GM18951 (cell line): ENCODE data around the gene TM2D3.

Experiments used
- POLR2A ChIP-seq: IDR thresholded peaks from 4 replicates; pipeline ENCODE4 v1.6.1; 2011; ENCODE audit warnings: mild to moderate bottlenecking; ENCODE audit not compliant: insufficient read length, insufficient read depth; ENCODE audit errors: extremely low read depth
- in situ Hi-C: fragments of 300-500 bp; cut with MboI; formaldehyde crosslinking; loops from one replicate; pipeline ENCODE4 v1.12.0; 2022; ENCODE audit warnings: low sequenced_read_pairs, mixed read lengths, inconsistent platforms; ENCODE audit not compliant: unreplicated experiment

TM2D3 gene

DNA sequence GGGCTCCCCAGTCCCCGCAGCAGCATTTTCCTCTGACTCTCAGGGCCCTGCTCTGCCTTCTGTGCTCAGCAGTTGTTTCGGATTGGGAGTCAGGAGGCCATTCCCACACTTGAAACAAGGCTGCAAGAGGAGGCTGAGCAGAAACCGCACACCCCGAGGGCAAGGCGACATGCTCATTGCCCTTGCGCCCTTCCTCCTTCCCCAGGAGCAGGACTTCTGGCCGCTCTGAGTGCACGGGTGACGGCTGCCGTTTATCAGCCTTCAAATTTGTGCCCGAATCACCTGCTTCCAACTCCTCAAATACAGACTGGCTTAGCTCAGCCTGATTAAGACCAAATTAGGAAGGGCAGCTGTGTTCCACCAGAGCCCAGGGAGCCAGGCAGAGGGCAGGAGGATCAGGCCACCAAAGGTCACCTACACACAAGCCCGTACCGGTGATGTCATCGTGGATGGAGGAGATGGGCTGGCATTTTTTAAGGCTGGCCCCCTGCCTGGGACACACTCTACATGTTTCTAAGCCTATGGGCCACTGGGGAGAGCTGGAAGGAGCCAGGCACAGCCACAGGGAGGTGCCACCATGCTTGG lies 38.1 kb downstream of the TM2D3 start:
- in situ Hi-C loops, result no loop called here
- no peak for TF ChIP-seq POLR2A

DNA sequence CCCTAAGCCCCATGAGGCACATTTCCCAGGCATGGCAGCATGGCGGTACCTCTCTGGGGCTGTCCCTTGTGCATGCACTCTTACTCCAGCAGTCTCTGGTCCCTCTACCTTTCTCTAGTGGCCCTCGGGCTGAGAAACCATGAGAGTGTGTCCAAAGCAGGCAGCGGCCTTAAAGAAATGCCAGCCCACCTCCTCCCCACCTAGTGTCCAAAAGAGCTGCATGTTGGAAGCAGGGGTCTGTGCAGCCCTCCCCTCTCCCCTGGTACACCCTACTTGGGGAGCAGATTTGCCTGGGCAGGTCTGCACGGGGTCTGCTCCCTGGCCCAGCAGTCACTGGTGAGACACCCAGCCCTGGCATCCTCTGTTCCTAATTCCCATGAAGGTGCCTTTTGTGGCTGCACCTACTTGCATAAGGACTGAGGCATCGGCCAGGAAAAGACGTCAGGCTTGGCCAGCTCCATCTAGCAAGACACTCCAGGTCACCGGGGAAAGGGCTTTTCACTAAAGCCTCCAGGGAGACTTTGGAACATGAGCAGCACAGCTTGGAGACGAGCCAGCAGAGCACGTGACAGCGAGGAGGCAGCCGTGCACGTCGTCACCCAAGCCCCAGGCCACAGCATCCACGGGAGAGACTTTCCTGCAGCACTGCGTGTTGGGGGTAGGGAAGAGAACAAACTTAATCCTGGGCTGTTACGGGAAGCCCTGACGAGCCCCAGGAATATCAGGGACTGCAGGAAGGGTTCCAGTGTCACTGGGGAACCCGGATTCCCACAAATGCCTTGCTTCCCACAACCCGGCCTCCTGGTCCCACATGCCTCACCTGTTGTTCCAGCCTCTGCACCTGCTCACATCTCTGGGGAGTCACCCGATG lies 38.8 kb downstream of the TM2D3 start:
- no peak for TF ChIP-seq POLR2A
- in situ Hi-C loops, result no loop called here

DNA sequence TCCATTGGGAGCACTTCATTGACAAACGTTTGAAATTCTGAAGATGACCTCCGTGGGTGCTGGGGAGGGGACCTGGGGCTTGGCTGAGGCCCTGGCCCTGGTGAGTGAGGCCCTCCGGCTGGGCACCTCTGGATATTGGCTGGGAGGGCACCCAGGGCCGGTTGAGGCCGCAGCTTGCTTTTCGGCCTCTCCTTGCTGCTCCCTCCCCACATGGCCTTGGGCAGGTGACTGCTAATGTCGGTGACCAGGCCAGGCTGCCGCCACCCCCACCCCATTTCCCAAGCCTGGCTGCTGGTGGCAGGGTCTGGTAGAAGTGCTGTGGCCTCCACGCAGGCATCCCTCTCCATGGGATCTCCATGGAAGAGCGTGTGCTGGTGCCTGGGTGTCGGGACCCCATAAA lies 39.5 kb downstream of the TM2D3 start:
- TF ChIP-seq POLR2A, result no peak
- in situ Hi-C loops, result no loop called here

DNA sequence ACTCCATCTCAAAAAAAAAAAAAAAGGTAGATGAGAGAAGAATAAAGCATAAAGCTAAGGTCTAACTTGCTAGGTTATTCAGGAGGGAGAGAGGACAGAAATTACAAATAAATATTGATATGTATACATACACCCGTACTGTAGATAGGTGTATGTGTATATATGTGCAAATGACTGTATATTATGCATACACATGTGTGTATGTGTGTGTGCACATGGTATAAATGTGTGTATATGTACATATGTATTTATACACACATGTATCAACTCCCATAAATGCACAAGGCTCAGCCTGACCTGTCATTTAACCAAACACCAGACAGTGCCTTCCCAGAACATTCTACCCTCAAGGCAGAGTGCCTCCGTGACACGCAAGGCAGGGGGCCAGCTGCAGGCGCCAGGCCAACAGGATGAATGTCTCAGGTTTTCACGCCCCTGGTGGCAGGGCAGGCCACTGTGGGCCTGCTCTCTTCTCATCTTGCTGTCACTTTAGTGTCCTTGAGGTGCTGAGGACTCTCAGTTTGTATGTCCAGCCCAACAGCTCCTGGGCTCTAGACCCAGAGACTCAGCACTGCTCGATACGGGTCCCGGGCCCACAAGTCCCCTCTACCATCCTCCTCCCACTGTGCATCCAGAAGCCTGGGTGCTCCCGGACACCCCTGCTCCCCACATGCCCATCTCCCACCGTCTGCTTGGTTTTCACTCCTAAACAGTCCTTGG lies 40.4 kb downstream of the TM2D3 start:
- in situ Hi-C loops, result no loop called here

DNA sequence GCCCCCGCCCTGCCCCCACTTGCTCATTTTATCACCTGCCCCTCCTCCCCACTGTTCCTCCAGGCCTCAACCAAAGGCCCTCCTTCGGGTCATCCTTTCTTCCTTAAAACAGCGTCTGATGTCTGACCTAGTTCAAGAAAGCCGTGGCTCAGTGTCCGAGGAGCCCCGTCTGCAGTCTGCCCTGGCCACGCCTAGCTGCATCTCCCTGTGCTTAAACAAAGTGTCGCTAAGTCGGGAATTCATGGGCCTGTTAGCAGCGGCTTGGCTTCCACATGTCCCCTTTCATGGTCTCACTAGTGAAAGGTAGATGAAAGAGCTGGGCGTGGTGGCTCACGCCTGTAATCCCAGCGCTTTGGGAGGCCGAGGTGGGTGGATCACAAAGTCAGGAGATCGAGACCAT lies 41.2 kb downstream of the TM2D3 start:
- no peak for TF ChIP-seq POLR2A
- in situ Hi-C loops, result no loop called here

More for the DNA sequence above, 40.4 kb downstream of the TM2D3 start:
- TF ChIP-seq POLR2A, result no peak

DNA sequence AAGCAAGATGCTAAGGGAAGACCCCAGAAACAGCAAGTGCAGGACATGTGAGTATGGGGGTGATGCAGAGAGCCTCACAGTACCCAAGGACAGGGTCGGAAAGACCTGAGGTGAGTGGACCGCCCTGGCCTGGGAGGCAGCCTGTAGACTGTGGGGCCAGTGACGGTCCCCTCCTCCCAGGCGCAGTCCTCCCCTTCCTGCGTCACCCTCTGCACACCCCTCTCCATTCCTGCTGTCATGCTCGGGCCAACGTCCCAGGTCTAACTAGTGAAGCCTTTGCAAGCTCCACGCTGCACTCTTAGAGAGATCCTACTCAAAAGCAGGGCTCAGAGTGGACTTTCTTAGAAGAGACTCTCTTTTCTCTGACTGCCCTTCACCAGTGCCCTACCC lies 41.6 kb downstream of the TM2D3 start:
- in situ Hi-C loops, result no loop called here
- TF ChIP-seq POLR2A, result no peak

DNA sequence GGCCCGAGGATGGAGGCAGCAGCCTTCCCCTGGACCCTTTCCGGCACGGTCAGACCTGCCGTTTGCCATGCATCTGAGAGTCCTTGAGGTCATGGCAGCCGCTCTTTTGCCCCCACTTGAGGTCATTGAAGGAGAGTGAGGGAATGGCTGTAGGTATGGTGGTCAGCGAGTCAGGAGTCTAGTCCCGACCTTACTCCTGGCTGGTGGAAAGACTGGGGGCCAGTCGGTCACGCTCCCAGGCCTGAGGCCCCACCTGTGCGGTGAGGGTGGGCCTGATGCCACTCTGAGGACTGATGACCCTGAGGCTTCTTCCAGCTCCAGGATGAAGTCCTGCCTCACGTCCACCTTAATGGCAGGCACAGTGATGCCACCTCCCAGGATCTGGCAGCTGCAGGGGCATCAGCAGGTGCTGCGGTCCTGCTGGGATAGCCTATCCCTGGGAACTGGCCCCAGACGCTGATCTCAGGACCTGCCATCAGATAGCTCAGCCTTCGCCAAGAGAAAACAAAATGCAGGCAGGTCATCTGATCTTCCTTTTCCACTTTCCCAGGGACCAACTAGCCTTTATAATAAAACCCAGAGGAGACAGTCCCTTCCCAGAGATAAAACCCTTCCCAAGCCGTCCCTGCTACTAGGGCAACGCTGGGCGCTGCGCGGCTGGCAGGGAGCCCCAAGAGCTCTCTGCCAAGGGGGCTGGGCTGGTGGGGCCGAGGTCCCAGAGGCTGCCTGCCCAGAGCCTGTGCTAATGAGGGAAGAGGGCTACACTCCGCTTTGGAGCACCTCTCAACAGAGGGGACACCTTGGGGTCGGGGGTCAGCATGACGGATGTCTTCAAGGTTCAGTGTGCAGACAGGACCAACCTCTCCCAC lies 42.2 kb downstream of the TM2D3 start:
- no peak for TF ChIP-seq POLR2A
- in situ Hi-C loops, result no loop called here

DNA sequence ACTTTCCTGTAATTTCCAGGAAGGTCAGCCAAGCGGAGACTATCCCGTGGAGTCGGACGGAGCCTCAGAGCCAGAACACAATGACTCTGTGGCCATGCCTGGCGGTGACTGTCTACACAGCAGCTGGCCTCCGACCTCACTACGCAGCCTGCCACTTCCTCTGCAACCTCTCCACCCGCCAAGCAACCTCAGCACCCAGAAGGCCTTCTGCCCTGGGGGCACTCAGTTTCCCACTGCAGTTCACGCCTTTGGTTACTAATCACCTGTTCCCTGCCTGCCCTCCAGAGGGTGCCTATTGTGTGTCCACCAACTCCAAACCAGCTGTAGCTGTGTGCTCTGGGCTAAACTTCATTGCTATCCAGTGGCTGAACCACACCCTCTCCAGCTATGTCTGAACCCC lies 44.0 kb downstream of the TM2D3 start:
- TF ChIP-seq POLR2A, result no peak
- in situ Hi-C loops, result no loop called here

DNA sequence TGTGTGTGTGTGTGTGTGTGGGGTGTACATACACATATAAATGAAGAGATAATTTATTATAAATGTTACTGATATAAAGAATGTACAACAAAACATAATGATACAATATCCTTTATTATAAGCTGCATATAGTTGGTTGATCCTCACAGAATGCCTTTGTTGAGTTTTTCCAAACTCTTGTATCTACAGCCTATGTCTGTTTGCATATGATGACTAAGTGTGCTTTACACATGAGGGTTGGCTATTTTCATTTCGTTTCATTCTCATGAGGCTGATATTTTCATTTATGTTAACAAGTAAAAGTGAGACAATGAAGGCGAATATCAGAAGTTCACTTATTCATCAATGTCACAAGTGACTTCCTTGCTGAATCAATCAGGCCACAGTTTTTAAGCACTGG lies 45.1 kb downstream of the TM2D3 start:
- in situ Hi-C loops, result no loop called here
- no peak for TF ChIP-seq POLR2A

DNA sequence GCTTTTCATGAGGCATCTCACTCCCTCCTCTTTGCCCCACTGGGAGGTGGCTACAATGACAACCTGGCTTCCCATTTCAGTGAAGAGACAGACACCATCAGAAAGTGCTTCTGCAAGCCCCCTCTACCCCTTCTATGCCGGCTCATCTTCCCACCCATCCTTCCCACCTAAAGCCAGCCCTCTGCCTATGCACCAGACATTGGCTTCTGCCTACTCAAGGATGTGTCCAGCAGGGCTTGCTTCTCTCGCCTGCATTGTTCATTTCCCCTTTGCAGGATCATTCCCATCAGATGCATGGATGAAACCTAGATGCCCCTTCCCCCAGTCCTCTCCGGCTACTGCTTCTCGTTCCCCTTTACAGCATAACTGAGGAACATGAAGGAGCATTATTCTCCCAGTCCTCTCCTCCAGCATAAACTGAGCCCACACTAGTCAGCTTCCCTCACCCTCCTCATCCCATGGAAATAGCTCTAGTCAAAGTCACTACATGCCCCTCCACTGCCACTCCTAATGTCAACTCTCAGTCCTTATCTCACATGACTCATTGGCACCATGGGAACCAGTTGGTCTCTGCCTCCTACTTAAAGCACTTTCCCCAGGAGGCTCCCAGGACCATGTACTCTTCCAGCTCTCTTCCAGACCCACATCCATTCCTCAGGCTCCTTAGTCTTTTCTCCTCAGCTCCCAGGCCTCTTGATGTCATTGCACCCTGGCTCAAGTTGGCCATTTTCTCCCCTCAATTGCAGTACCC lies 47.9 kb downstream of the TM2D3 start:
- TF ChIP-seq POLR2A, result no peak
- in situ Hi-C loops, result no loop called here

DNA sequence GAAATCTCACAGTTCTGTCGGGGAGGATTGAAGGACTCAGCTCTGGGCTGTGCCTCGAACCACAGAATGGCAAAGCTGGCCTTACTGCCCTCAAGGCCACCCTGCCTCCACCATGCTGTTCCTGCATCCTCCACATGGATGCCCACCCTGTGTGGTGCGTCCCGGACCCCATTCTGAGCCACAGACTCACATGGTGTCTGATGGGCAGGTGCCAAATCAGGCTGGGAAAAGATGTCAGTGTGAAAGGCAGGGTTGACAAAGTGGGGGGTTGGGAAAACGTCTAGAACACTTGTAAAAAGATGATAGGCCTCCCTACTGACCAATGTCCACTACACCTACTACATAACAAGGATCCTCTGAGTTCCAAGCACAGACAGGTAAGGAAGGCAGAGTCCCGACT lies 49.4 kb downstream of the TM2D3 start:
- in situ Hi-C loops, result no loop called here
- no peak for TF ChIP-seq POLR2A

DNA sequence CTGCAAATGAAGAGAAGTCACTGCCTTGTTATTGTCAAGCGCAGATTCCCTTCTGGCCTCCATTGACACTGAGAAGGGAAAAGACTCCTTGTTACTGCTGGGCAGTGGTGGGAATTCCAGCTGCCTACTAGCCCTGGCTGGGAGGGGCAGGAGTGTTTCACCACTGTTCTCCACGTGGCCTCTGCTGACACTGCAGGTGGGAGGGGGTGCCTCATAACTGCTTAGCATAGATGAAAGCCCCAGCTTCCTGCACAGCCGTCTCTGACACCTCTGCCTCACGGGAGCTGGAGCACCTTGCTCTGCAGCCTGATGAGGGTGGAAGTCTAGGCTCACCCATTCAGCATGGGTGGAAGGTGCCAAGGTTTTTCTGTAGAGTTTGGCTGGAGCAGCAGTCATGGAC lies 52.1 kb downstream of the TM2D3 start:
- TF ChIP-seq POLR2A, result no peak
- in situ Hi-C loops, result no loop called here

DNA sequence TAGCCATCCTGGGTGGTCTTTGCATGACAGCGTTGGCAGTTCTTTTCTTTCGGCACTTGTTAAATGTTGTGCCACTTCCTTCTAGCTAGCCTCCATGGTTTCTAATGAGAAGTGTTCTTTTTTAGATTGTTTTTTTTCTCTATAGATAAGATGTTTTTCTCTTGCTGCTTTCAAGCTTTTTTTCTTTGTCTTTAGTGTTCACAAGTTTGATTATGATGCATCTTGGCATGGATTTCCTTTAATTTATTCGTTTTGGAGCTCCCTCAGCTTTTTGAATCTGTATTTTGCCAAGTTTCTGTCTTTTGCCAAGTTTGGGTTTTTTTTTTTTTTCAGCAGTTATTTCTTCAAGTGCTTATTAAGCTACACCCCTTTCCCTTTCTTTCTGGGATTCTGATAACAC lies 53.1 kb downstream of the TM2D3 start:
- in situ Hi-C loops, result no loop called here
- TF ChIP-seq POLR2A, result no peak
